KMS-11 (cell line): ENCODE results near the gene TBC1D1.

ENCODE experiments used
- H2AFZ ChIP-seq: fragments of 200-600 bp; sonication (generic); 2 replicates; pipeline ENCODE4 v1.6.1; 2016; ENCODE audit warnings: antibody characterized with exemption, mixed run types, low read depth
- H3K27ac ChIP-seq: fragments of 200-600 bp; sonication (generic); 2 replicates; pipeline ENCODE4 v1.6.1; 2016; ENCODE audit warnings: mild to moderate bottlenecking, mixed run types
- H3K27me3 ChIP-seq: fragments of 200-600 bp; sonication (generic); 2 replicates; pipeline ENCODE4 v1.6.1; 2017; ENCODE audit warnings: mild to moderate bottlenecking, low read depth, mixed run types, moderate library complexity; ENCODE audit not compliant: insufficient read depth
- H3K36me3 ChIP-seq: fragments of 200-600 bp; sonication (generic); 2 replicates; pipeline ENCODE4 v1.6.1; 2017; ENCODE audit warnings: mild to moderate bottlenecking, mixed run types; ENCODE audit not compliant: insufficient read depth
- H3K4me1 ChIP-seq: fragments of 200-600 bp; sonication (generic); 2 replicates; pipeline ENCODE4 v1.6.1; 2016; ENCODE audit warnings: mild to moderate bottlenecking, low read depth, mixed run types; ENCODE audit not compliant: poor library complexity, severe bottlenecking
- H3K4me2 ChIP-seq: fragments of 200-600 bp; sonication (generic); 2 replicates; pipeline ENCODE4 v1.7.0; 2016; ENCODE audit warnings: mild to moderate bottlenecking, mixed run types
- H3K4me3 ChIP-seq: fragments of 200-600 bp; sonication (generic); IDR thresholded peaks from 2 replicates; pipeline ENCODE4 v1.6.1; 2017; ENCODE audit warnings: low read depth, low read length, mixed read lengths; ENCODE audit not compliant: insufficient read depth
- H3K79me2 ChIP-seq: fragments of 200-600 bp; sonication (generic); 2 replicates; pipeline ENCODE4 v1.6.1; 2016; ENCODE audit warnings: low read depth, mixed run types; ENCODE audit not compliant: insufficient read depth
- H3K9ac ChIP-seq: fragments of 200-600 bp; sonication (generic); 2 replicates; pipeline ENCODE4 v1.6.1; 2016; ENCODE audit warnings: mild to moderate bottlenecking, mixed run types
- H4K20me1 ChIP-seq: fragments of 200-600 bp; sonication (generic); 2 replicates; pipeline ENCODE4 v1.6.1; 2016; ENCODE audit warnings: mild to moderate bottlenecking, mixed run types; ENCODE audit not compliant: insufficient read depth
- CTCF ChIP-seq: fragments of 200-600 bp; sonication (generic); conservative IDR thresholded peaks from 2 replicates; pipeline ENCODE4 v1.6.1; 2017; ENCODE audit warnings: low read depth, mild to moderate bottlenecking, antibody characterized with exemption, low read length, moderate library complexity, mixed read lengths

TBC1D1 gene

GRCh38 chr4:38100474-38101255, 209.8 kb downstream of the TBC1D1 start:
- Histone ChIP-seq H3K27me3 (no peaks in the 10 kb centered on the region), H3K9ac (no peak overlapping the region), H3K36me3 (no peaks in the 10 kb centered on the region), H3K79me2 (no peaks in the 10 kb centered on the region), H2AFZ (no peak overlapping the region), H3K4me1 (peaks cover 49% of the 10 kb centered on the region), H3K4me2 (no peak overlapping the region), H3K27ac (no peak overlapping the region), H3K4me3 (no peak overlapping the region), H4K20me1 (no peaks in the 10 kb centered on the region)
- TF ChIP-seq CTCF: no peak

- no peak overlapping the region for H2AFZ ChIP-seq
- H3K4me3 ChIP-seq: no peak overlapping the region
- no peak overlapping the region for H3K27ac ChIP-seq
- no peak overlapping the region for H3K4me2 ChIP-seq
- H3K79me2 ChIP-seq: no peaks in the 10 kb centered on the region
- peaks cover 53% of the 10 kb centered on the region for H3K4me1 ChIP-seq
- H4K20me1 ChIP-seq: no peaks in the 10 kb centered on the region
- H3K27me3 ChIP-seq: no peaks in the 10 kb centered on the region
- TF ChIP-seq CTCF: no peak
- no peaks in the 10 kb centered on the region for H3K36me3 ChIP-seq
- no peak overlapping the region for H3K9ac ChIP-seq
These were observed 210.7 kb downstream of the TBC1D1 start for GRCh38 chr4:38101563-38101962.

- no peak overlapping the region for H3K4me3 ChIP-seq
- H3K27me3 ChIP-seq: no peaks in the 10 kb centered on the region
- no peak for TF ChIP-seq CTCF
- no peak overlapping the region for H3K4me2 ChIP-seq
- no peak overlapping the region for H3K27ac ChIP-seq
- H2AFZ ChIP-seq: no peak overlapping the region
- H4K20me1 ChIP-seq: no peaks in the 10 kb centered on the region
- no peaks in the 10 kb centered on the region for H3K36me3 ChIP-seq
- H3K9ac ChIP-seq: no peak overlapping the region
- peaks cover 53% of the 10 kb centered on the region for H3K4me1 ChIP-seq
- no peaks in the 10 kb centered on the region for H3K79me2 ChIP-seq
These were observed 212.2 kb downstream of the TBC1D1 start for GRCh38 chr4:38102957-38103588.

- Histone ChIP-seq H2AFZ (no peak overlapping the region), H3K27ac (peak overlapping the region; percentile 47), H3K9ac (no peak overlapping the region), H3K4me3 (no peak overlapping the region), H4K20me1 (no peaks in the 10 kb centered on the region), H3K4me1 (peaks cover 52% of the 10 kb centered on the region), H3K27me3 (no peaks in the 10 kb centered on the region), H3K4me2 (peak overlapping the region; percentile 31), H3K36me3 (no peaks in the 10 kb centered on the region), H3K79me2 (no peaks in the 10 kb centered on the region)
- no peak for TF ChIP-seq CTCF
These were observed 214.8 kb downstream of the TBC1D1 start for GRCh38 chr4:38105475-38106220.
